ENCODE measurements around the gene USH1C. TPM values are rescaled to one million over a fixed set of nuclear protein-coding genes. Genes with fewer than 3 reads are reported as not detected.

The USH1C gene
- total RNA-seq, 1 experiment from 2014 or later = 1.0 TPM

- no peak overlapping the region for H4K91ac ChIP-seq (ENCODE audit: insufficient read length, low read depth, low read length)
- H2BK20ac ChIP-seq (ENCODE audit: low read depth, low read length, poor library complexity, severe bottlenecking) = no peak overlapping the region
- H3K27ac ChIP-seq (ENCODE audit: insufficient read length, low read depth, low read length) = no peak overlapping the region
- H3K79me2 ChIP-seq (ENCODE audit: insufficient read depth, low read length) = no peaks in the 10 kb centered on the region
- H2BK15ac ChIP-seq (ENCODE audit: low read depth, low read length) = no peak overlapping the region
- no peak overlapping the region for H3K23ac ChIP-seq (ENCODE audit: insufficient read length, low read depth, low read length)
- H3K79me1 ChIP-seq (ENCODE audit: insufficient read depth, low read depth, low read length, poor library complexity, severe bottlenecking) = no peaks in the 10 kb centered on the region
- no peak overlapping the region for H3K4me2 ChIP-seq (ENCODE audit: insufficient read depth, insufficient read length, low read length)
- no peak overlapping the region for H3K4ac ChIP-seq (ENCODE audit: low read depth, low read length)
- no CpG with 5 or more reads among the region's 3 CpGs for WGBS (ENCODE audit: extremely low coverage, insufficient read length, low lambda C conversion rate)
- Mint-ChIP-seq H3K27ac (no peak overlapping the region), H3K36me3 (ENCODE audit: insufficient read depth in 1 of 3, low read depth in 3 of 3) (no peaks in the 10 kb centered on the region; a peak in 1 of 7 replicates), H3K4me1 (peaks cover 20 to 28% of the 10 kb centered on the region in 2 experiments), H3K9me3 (no peaks in the 10 kb centered on the region), H3K27me3 (ENCODE audit: low read depth) (peaks cover 54% of the 10 kb centered on the region), H3K4me3 (no peak overlapping the region)
- DNase-seq = no peak
- H3K4me1 ChIP-seq (ENCODE audit: insufficient read depth, low read length) = no peaks in the 10 kb centered on the region
- peaks cover 24% of the 10 kb centered on the region; the same call in 1 of the 2 replicates for H3K27me3 ChIP-seq (ENCODE audit: insufficient read depth, low read length)
- H2BK12ac ChIP-seq (ENCODE audit: insufficient read length, low read depth, low read length) = no peak overlapping the region
- no peak overlapping the region for H2AK5ac ChIP-seq (ENCODE audit: insufficient read length, low read length)
- no peak overlapping the region for H3K9ac ChIP-seq (ENCODE audit: extremely low read depth, insufficient read length, low read length)
- no peak overlapping the region for H2BK120ac ChIP-seq (ENCODE audit: low read depth, low read length, poor library complexity, severe bottlenecking)
- H3K56ac ChIP-seq (ENCODE audit: insufficient read length, low read depth, low read length) = no peak overlapping the region
- no peak overlapping the region for H3K14ac ChIP-seq (ENCODE audit: insufficient read depth, low read length)
- H2BK5ac ChIP-seq (ENCODE audit: insufficient read length, low read length) = no peak overlapping the region
- no peak overlapping the region for H2AFZ ChIP-seq (ENCODE audit: low read length)
- no peak overlapping the region for H4K5ac ChIP-seq (ENCODE audit: insufficient read length, low read depth, low read length)
- H3K23me2 ChIP-seq (ENCODE audit: insufficient read length, low read depth, low read length, poor library complexity, severe bottlenecking) = peaks cover 11% of the 10 kb centered on the region
- H3K9me3 ChIP-seq (ENCODE audit: control insufficient read depth, low read depth, low read length) = no peaks in the 10 kb centered on the region
- H3K18ac ChIP-seq (ENCODE audit: insufficient read length, low read depth, low read length) = no peak overlapping the region
- no peak overlapping the region for H3T11ph ChIP-seq (ENCODE audit: low read length)
- TF ChIP-seq CTCF (conservative IDR thresholded peaks at IDR 0.05) = no peak
- H4K20me1 ChIP-seq (ENCODE audit: control insufficient read depth, insufficient read depth, insufficient read length) = peaks cover 2% of the 10 kb centered on the region
- H4K8ac ChIP-seq (replicated peaks; ENCODE audit: insufficient read length, low read depth, low read length) = no peak overlapping the region
Measured at GRCh38 chr11:17472467-17472866, 71.7 kb downstream of the USH1C start.
